Activated naive CD8-positive, alpha-beta T cell (primary cell): ENCODE data around the gene SLC27A1.
A peak's percentile ranks its signal among the peaks of the same experiment; 100 is the strongest.
"Not testable (repeated sequence)": the region's sequence is repeated elsewhere in the genome, so short reads cannot be mapped to it uniquely, and the experiment has no call there.

Experiments used
- H3K27ac Mint-ChIP-seq: one replicate; pipeline ENCODE4 v1.8.0; 2021; ENCODE audit warnings: mixed read lengths
- H3K27me3 Mint-ChIP-seq: one replicate; pipeline ENCODE4 v1.8.0; 2021; ENCODE audit warnings: mixed read lengths
- H3K36me3 Mint-ChIP-seq: one replicate; pipeline ENCODE4 v1.8.0; 2021; ENCODE audit warnings: mixed read lengths
- H3K4me1 Mint-ChIP-seq: one replicate; pipeline ENCODE4 v1.8.0; 2021; ENCODE audit warnings: low read depth, mixed read lengths
- H3K4me3 Mint-ChIP-seq: one replicate; pipeline ENCODE4 v1.8.0; 2021; ENCODE audit warnings: mild to moderate bottlenecking, mixed read lengths
- H3K9me3 Mint-ChIP-seq: one replicate; pipeline ENCODE4 v1.8.0; 2021; ENCODE audit warnings: low read depth, mixed read lengths

Gene SLC27A1

GRCh38 chr19:17490411-17490810 lies 20.1 kb downstream of the SLC27A1 start:
- no peak overlapping the region for H3K4me3 Mint-ChIP-seq
- H3K4me1 Mint-ChIP-seq: peaks cover 42% of the 10 kb centered on the region
- no peaks in the 10 kb centered on the region for H3K27me3 Mint-ChIP-seq
- no peaks in the 10 kb centered on the region for H3K9me3 Mint-ChIP-seq
- no peaks in the 10 kb centered on the region for H3K36me3 Mint-ChIP-seq
- peak overlapping the region; percentile 34 for H3K27ac Mint-ChIP-seq

GRCh38 chr19:17491287-17491686 lies 21.0 kb downstream of the SLC27A1 start:
- Mint-ChIP-seq H3K27ac (peak overlapping the region; percentile 50), H3K27me3 (no peaks in the 10 kb centered on the region), H3K4me3 (no peak overlapping the region), H3K4me1 (peaks cover 48% of the 10 kb centered on the region), H3K36me3 (no peaks in the 10 kb centered on the region), H3K9me3 (no peaks in the 10 kb centered on the region)

GRCh38 chr19:17495639-17496296 lies 25.4 kb downstream of the SLC27A1 start:
- H3K36me3 Mint-ChIP-seq: no peaks in the 10 kb centered on the region
- no peaks in the 10 kb centered on the region for H3K27me3 Mint-ChIP-seq
- no peaks in the 10 kb centered on the region for H3K9me3 Mint-ChIP-seq
- no peak overlapping the region for H3K4me3 Mint-ChIP-seq
- H3K27ac Mint-ChIP-seq: no peak overlapping the region
- H3K4me1 Mint-ChIP-seq: peaks cover 24% of the 10 kb centered on the region

- no peaks in the 10 kb centered on the region for H3K27me3 Mint-ChIP-seq
- no peaks in the 10 kb centered on the region for H3K9me3 Mint-ChIP-seq
- no peaks in the 10 kb centered on the region for H3K36me3 Mint-ChIP-seq
- peaks cover 17% of the 10 kb centered on the region for H3K4me1 Mint-ChIP-seq
- no peak overlapping the region for H3K4me3 Mint-ChIP-seq
- H3K27ac Mint-ChIP-seq: no peak overlapping the region
Measured at GRCh38 chr19:17496337-17496997, 26.1 kb downstream of the SLC27A1 start.

DNA sequence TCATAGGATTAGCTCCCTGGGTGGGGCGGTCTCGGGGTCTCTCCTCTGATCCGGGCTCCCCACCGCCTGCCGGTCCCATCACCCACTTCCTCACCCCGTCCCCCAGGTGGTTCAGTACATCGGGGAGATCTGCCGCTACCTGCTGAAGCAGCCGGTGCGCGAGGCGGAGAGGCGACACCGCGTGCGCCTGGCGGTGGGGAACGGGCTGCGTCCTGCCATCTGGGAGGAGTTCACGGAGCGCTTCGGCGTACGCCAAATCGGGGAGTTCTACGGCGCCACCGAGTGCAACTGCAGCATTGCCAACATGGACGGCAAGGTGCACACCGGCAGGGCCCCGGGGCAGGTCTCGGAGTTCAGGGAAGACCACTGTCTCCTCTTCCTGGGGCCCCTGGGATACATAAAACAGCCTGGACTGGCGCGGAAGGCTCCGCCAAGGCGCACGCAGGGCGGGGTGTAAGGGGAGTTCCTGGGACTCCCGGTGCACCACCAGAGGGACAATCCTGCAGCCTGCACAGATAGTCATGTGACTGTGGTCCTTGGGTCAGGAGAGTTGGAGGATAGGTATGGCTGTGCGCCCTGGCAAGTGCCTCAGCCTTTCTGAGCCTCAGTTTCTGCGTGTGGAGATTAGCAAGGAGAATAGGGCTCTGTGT lies 26.9 kb downstream of the SLC27A1 start:
- H3K4me3 Mint-ChIP-seq: no peak overlapping the region
- no peak overlapping the region for H3K27ac Mint-ChIP-seq
- H3K9me3 Mint-ChIP-seq: no peaks in the 10 kb centered on the region
- peaks cover 15% of the 10 kb centered on the region for H3K4me1 Mint-ChIP-seq
- H3K27me3 Mint-ChIP-seq: no peaks in the 10 kb centered on the region
- H3K36me3 Mint-ChIP-seq: no peaks in the 10 kb centered on the region

- peaks cover 17% of the 10 kb centered on the region for H3K4me1 Mint-ChIP-seq
- H3K4me3 Mint-ChIP-seq, H3K36me3 Mint-ChIP-seq, H3K9me3 Mint-ChIP-seq, H3K27me3 Mint-ChIP-seq, H3K27ac Mint-ChIP-seq: not testable (repeated sequence)
Measured at GRCh38 chr19:17499025-17499424, 28.7 kb downstream of the SLC27A1 start.

DNA sequence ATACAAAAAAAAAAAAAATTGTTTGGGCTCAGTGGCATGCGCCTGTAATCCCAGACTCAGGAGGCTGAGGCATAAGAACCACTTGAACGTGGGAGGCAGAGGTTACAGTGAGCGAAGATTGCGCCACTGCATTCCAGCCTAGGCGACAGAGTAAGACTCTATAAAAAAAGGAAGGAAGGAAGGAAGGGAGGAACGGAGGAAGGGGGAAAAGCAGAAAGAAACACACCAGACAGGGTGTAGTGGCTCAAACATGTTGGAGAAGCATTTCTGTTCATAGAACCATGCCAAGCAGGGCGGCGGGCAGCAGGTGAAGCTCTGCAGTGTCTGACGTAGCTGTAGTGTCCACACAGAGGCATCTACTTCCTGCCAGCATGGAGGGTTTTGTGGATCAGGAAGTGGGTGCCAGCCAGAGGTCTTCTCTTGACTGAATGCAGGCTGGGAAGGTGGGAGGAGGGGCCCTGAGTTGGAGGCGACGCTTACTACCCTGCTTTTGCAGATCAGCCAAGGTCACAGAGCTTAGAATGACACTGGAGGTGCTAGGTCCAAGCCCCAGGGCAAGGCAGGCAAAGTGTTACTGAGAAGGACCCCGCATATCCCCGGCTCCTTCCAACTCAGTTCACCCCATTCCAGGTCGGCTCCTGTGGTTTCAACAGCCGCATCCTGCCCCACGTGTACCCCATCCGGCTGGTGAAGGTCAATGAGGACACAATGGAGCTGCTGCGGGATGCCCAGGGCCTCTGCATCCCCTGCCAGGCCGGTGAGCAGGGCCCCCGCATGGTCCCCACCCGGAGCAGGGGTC lies 29.5 kb downstream of the SLC27A1 start:
- no peaks in the 10 kb centered on the region for H3K36me3 Mint-ChIP-seq
- no peaks in the 10 kb centered on the region for H3K9me3 Mint-ChIP-seq
- H3K27ac Mint-ChIP-seq: peak overlapping the region; percentile 86
- H3K4me3 Mint-ChIP-seq: no peak overlapping the region
- peaks cover 17% of the 10 kb centered on the region for H3K4me1 Mint-ChIP-seq
- no peaks in the 10 kb centered on the region for H3K27me3 Mint-ChIP-seq

DNA sequence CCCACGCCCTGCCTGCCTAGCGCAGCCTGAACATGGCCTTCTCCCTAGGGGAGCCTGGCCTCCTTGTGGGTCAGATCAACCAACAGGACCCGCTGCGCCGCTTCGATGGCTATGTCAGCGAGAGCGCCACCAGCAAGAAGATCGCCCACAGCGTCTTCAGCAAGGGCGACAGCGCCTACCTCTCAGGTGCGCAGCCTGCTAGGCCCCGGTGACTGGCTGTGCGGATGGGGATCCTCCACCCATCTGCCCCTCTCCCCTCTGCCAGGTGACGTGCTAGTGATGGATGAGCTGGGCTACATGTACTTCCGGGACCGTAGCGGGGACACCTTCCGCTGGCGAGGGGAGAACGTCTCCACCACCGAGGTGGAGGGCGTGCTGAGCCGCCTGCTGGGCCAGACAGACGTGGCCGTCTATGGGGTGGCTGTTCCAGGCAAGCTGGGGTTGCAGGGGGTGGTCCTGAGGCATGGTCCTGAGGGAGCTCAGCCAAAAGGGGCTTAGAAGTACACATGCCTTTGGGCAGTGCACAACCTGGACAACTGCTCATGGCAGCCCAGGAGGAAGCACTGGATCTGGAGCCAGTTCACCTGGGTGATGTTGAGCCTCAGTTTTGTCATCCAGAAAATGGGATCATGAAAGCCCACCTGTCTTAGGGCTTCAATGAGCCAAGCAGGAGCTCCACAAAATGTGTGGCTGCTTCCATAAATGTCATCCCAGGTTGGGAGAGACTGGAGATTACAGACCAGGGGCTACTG lies 30.3 kb downstream of the SLC27A1 start:
- Mint-ChIP-seq H3K36me3 (no peaks in the 10 kb centered on the region), H3K4me1 (peaks cover 16% of the 10 kb centered on the region), H3K4me3 (no peak overlapping the region), H3K27ac (no peak overlapping the region), H3K27me3 (no peaks in the 10 kb centered on the region), H3K9me3 (no peaks in the 10 kb centered on the region)

DNA sequence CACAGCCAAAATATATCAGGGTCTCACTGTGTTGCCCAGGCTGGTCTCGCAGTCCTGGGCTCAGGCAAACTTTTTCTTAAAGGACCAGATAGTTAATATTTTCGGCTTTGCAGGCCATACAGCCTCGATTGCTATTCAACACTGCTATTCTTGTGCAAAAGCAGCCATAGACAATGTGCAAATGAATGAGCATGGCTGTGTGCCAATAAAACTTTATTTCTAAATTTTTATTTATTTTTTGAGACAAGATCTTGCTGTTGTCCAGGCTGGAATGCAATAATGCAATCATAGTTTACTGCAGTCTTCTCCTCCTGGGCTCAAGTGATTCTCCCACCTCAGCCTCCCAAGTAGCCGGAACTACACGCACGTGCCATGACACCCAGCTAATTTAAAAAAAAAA lies 32.9 kb downstream of the SLC27A1 start:
- no peaks in the 10 kb centered on the region for H3K9me3 Mint-ChIP-seq
- H3K4me3 Mint-ChIP-seq: no peak overlapping the region
- H3K4me1 Mint-ChIP-seq: peaks cover 18% of the 10 kb centered on the region
- H3K36me3 Mint-ChIP-seq: no peaks in the 10 kb centered on the region
- no peaks in the 10 kb centered on the region for H3K27me3 Mint-ChIP-seq
- H3K27ac Mint-ChIP-seq: no peak overlapping the region

DNA sequence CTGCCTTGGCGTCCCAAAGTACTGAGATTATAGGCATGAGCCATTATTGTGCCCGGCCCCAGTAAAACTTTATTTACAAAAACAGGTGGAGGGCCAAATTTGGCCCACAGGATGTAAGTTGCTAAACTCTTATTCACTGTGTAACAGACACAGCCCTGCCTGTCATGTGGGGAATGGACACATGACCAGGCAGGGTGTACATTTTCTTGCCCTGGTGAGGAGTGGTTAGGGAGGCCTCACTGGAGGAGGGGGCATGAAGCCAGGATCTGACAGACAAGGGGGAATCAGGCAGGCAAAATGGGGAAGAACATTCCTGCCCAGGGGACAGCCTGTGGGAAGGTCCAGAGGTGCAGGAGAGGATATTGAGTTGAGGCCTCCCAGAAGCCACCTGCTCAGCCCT lies 33.7 kb downstream of the SLC27A1 start:
- no peak overlapping the region for H3K27ac Mint-ChIP-seq
- peaks cover 19% of the 10 kb centered on the region for H3K4me1 Mint-ChIP-seq
- H3K9me3 Mint-ChIP-seq: no peaks in the 10 kb centered on the region
- no peak overlapping the region for H3K4me3 Mint-ChIP-seq
- H3K36me3 Mint-ChIP-seq: no peaks in the 10 kb centered on the region
- no peaks in the 10 kb centered on the region for H3K27me3 Mint-ChIP-seq

- Mint-ChIP-seq H3K27me3 (no peaks in the 10 kb centered on the region), H3K9me3 (no peaks in the 10 kb centered on the region), H3K4me3 (no peak overlapping the region), H3K4me1 (peaks cover 19% of the 10 kb centered on the region), H3K27ac (no peak overlapping the region), H3K36me3 (no peaks in the 10 kb centered on the region)
Measured at GRCh38 chr19:17504456-17504855, 34.1 kb downstream of the SLC27A1 start.

DNA sequence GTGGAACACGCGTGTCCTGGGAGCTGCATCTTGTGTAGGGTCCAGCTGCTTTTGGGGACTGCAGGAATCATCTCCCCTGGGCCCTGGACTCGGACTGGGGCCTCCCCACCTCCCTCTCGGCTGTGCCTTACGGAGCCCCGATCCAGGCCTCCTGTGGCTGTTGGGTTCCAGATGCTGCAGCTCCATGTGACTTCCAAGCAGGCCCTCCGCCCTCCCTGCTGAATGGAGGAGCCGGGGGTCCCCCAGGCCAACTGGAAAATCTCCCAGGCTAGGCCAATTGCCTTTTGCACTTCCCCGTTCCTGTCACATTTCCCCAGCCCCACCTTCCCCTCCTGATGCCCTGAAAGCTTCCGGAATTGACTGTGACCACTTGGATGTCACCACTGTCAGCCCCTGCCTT lies 34.9 kb downstream of the SLC27A1 start:
- Mint-ChIP-seq H3K36me3 (no peaks in the 10 kb centered on the region), H3K9me3 (no peaks in the 10 kb centered on the region), H3K4me1 (peaks cover 18% of the 10 kb centered on the region), H3K27ac (no peak overlapping the region), H3K4me3 (no peak overlapping the region), H3K27me3 (no peaks in the 10 kb centered on the region)

DNA sequence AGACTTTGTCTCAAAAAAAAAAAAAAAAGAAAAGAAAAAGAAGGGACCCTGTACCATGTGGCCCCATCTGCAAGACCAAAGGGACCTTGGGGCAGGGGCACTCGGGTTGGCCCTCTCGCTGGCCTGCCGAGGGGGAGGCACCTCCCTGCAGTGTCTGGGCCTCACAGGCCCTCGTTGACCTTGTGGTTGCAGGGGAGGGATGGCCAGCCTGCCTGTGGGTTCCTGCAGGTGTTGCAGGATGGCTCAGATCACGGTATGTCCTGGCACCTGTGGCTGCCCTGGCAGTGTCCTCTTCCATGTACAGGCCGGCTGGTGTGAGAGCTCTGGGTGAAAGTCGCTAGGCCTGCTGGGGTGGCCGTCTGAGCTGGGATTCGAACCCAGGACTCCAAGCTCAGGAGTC lies 36.4 kb downstream of the SLC27A1 start:
- peaks cover 2% of the 10 kb centered on the region for H3K36me3 Mint-ChIP-seq
- H3K27me3 Mint-ChIP-seq: no peaks in the 10 kb centered on the region
- peaks cover 24% of the 10 kb centered on the region for H3K4me1 Mint-ChIP-seq
- no peak overlapping the region for H3K27ac Mint-ChIP-seq
- H3K4me3 Mint-ChIP-seq: no peak overlapping the region
- no peaks in the 10 kb centered on the region for H3K9me3 Mint-ChIP-seq

DNA sequence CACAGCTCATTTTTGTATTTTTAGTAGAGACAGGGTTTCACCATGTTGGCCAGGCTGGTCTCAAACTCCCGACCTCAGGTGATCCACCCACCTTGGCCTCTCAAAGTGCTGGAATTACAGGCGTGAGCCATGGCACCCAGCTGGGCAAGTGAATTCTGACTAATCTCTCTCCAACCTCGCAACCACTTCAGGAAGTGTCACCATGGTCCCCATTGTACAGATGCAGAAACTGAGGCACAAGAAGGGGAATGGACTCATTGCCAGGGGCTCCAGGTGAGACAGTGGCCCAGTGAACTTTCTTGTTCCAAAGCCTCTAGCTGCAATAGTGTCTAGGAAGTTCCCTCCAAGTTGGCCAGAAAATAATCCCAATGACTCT lies 38.2 kb downstream of the SLC27A1 start:
- H3K4me1 Mint-ChIP-seq: peaks cover 31% of the 10 kb centered on the region
- H3K9me3 Mint-ChIP-seq, H3K27me3 Mint-ChIP-seq, H3K36me3 Mint-ChIP-seq: not testable (repeated sequence)
- peak overlapping the region; percentile 41 for H3K27ac Mint-ChIP-seq
- peak overlapping the region; percentile 40 for H3K4me3 Mint-ChIP-seq
